GM19238 (cell line): ENCODE results near the gene CAMK1D.

Experiments
- DNase-seq: peaks from one replicate; pipeline ENCODE4 v3.0.0; 2011; ENCODE audit warnings: low spot score; ENCODE audit not compliant: insufficient read length

CAMK1D gene

DNA sequence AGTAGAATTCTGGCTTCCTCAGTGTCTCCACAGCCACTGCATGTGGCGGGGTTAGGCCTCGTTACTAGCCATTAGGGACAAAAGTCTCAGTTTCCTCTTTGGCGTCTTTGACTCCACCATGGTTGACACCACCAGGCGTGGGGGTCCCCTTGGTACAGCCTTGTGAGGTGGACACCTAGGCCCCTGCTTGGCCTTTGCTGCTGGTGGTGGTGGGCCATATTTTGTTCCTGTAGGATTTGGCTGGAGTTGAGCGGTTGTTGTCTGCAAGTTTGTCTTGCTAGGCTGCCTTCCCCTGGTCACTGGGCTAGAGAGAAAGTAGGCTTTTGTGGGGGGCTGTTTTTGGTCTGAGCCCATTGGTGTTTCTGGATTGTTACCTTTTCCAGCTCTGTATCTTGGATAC, 272.7 kb downstream of the CAMK1D start:
- DNase-seq, result no peak

DNA sequence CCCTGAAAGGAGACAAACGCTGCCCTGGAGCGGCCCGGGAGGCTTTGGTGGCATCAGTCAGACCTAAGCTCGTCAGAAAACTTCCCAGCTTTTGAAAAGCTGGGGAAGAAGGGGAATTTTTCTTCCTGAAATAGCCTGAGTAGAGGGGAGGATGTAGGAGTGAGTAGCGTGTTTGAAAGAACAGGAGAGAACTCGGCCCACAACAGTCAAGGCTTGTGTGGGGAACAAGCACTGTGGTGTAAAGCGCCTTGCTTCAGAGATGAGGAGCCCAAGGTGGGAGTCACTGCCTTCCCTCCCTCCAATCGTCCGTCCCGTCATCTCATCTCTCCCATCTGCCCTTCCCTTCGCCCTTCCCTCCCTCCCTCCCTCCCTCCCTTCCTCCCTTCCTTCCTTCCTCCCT, 273.3 kb downstream of the CAMK1D start:
- no peak for DNase-seq

DNA sequence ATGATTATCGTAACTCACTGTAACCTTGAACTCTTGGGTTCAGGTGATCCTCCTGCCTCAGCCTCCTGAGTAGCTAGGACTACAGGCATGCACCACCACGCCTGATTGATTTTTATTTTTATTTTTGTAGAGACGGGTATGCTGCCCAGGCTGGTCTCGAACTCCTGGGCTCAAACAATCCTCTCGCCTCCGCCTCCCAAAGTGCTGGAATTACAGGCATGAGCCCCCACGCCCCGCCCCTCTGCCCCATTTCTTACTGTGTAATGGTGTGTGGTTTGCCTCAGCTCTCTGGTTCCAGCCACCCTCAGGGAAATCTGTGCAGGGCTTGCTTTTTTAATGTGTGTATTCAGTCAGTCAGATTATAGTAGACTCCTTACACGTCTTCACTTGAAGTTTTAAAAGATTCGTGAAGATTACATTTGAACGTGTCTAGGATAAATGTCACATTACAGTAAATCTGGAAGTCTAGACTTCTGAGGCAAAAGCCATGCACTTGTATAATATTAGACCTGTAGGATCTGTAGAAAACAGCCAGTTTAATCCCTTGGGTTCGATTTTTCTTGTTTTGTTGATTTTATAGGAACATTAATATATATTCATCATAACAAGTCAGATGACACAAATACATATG, 276.2 kb downstream of the CAMK1D start:
- no peak for DNase-seq

- no peak for DNase-seq
Measured at GRCh38 chr10:12628153-12628552, 278.8 kb downstream of the CAMK1D start.

DNA sequence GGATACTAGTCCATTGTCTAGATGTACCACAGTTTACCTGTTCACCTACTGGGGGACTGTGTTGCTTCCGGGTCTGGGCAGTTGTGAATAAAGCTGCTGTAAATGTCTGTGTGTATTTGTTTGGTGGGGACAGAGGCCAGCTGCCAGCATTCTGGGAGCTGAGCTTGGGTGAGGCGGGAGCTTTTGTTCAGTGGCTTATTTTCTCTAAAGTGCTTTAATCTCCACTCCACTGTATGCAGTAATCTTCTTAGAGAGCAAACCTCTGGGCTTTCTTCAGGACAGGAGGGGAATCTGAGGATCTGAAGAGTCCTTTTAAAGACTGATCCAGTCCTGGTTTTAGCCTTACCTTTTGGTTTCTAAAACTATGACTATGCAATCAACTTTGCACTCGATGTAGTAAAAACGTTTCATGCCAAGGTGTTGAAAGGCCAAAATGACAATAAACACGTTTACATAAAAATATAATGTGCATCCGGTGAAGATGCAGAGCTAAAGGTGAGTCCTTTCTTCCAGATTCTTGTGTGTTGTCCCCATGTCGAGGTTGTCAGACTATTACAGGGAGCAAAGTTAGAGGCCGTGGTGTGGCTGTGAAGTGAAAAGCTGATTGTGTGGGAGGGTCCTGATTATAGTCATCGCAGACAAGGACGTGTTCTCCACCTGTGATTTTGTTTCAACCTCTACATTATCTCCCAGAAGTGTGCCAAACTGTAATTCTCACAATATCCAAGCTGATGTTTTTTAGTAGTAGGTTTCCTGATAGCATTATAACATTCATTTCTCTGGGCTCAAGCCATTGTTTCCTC, 279.8 kb downstream of the CAMK1D start:
- no peak for DNase-seq

GRCh38 chr10:12629767-12630165, 280.4 kb downstream of the CAMK1D start:
- DNase-seq, result no peak

DNA sequence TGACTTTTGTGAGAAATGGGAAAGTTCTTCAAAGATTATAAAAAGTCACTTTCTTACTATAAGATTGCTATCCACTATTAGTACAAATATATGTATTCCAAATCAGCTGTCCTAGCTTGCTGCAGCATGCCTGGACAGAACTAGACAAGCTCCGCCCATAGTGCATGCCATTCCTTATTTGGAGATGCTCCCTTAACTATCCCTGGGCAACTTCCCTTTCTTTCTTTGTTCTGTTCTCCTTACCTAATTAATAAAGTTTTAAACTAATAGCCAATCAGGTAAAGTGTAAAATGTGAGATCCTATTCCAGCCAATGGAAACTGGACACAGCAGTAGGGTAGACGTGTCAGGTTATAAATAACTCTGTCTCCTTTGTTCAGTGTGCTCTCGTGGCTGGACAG, 281.9 kb downstream of the CAMK1D start:
- no peak for DNase-seq

GRCh38 chr10:12631787-12632562, 282.6 kb downstream of the CAMK1D start:
- no peak for DNase-seq

DNA sequence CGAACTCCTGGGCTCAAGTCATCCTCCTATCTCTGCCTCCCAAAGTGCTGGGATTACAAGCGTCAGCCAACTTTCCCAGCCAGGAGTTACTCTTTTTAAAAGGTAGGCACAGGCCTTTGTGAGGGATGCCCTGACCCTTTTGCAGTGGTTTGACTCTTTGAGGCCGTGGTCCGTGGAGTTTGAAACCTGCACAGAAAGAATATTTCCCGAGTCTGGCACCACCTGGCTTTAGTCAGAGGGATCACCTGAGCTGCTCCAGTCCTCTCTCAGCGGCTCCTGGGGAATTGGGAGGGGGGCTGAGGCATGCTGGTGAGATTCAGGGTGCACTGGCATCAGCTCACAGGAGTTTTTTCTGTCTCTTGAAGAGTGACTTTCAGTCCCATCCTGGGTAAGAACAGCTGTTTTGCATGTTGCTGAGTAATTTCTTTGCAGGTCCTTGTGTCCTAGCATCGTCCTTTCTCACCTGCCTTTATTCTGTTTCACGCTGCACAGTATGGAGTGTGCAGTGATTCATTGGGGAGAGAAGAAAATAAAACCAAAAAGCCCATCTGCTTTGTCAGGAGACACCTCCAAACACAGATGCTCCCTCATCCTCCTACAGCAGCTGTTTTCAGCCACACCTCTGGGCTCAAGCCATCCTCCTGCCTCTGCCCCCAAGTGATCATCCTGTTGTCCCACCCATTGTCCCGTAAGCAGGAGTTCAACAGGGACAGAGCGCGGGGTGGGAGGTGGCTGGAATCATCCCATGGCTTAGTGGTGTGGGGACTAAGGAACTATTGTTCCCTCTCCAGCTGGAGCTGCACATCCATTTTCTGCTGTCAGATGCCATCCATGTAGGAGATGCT, 284.7 kb downstream of the CAMK1D start:
- DNase-seq, result no peak

DNA sequence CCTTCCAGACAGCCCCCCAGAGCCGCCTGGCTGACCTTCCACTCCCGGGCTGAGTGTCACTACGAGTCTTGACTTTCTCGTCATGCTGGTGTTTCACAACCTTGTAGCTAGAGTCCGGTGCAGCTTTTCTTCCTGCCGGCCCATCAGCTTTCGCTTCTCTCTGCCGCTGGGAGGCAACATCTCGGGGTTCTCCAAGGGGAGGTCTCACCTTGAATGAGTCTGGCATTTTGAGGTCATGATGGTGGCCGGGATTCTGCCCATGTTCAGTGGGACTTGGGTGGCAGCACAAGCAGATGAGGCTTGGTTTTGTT, 285.2 kb downstream of the CAMK1D start:
- DNase-seq, result no peak

DNA sequence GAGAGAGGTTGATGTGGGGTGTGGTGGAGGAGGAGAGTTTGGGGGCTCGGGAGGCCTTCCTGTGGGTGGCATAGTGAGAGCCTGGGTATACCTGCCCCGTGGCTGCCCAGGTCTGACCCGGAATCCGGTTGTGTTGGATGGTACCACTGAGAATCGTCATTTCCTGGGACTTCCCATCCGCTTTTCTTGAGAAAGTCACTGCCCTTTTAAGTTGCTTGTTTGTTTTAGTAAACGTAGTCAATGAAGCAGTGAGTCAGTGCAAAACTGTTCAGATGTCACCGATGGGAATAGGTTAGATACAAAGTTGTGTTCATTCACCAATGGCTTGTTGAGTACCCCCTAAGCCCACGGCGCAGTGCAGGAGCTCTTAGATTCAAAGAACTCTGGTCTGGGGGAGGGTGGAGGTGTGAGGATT, 285.8 kb downstream of the CAMK1D start:
- DNase-seq, result no peak

DNA sequence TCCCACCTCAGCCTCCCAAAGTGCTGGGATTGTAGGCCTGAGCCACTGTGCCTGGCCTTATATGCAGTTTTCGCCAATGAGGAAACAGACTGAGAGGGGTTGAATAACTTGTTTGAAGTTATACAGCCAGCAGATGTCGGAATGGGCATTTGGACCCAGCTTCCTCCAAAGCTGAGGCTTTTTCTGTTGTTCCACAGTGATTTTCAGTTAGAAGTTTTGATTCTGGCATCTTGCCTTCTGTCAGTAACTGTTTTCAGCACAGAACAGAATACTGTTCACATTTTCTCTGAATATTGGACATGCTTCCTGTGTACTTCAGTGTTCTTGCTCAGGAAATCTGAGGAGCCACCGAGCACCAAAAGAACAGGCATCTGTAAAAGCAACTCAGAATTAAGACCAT, 287.2 kb downstream of the CAMK1D start:
- no peak for DNase-seq

DNA sequence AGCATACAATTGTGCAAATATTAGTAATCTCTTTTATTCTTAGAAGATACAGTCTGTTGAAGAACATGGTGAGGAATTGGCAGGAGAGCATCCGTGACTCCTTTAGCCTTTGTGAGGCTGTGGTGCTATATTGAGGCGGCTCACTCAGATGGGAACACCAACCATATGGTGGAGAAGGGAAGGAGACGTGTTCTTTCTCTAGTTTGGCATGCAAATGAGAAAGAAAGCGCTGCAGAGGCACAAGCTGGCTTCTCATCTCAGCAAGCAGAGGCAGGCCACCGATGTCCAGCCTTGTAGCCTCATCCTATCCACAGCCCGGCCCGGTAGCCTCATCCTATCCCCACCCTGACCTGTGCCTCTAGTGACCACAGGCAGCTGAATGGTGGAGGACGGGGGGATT, 288.3 kb downstream of the CAMK1D start:
- DNase-seq, result no peak

- DNase-seq, result no peak
Measured at GRCh38 chr10:12638103-12638502, 288.8 kb downstream of the CAMK1D start.

GRCh38 chr10:12638781-12639180, 289.4 kb downstream of the CAMK1D start:
- no peak for DNase-seq

- DNase-seq, result no peak
Measured at GRCh38 chr10:12639996-12640944, 290.9 kb downstream of the CAMK1D start.

DNA sequence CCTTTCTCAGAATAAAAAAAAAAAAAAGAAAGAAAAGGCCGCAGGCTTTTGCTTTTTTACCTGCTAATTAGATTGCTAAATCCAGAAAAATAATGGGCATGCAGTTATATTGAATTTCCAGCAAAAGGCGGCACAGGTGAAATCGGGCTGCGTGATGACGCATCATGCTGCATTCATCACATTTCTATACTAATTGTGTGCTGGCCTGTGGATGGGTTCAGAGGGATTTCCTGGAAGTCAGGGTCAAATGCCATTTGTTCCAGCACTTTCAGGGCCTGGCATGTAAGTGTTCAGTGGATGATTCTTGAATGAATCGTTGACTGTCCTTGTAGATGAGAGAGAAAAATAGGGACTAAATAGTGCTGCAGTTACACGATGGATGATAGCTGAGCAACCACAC, 292.7 kb downstream of the CAMK1D start:
- no peak for DNase-seq

GRCh38 chr10:12643279-12643678, 293.9 kb downstream of the CAMK1D start:
- no peak for DNase-seq

GRCh38 chr10:12644380-12645144, 295.2 kb downstream of the CAMK1D start:
- DNase-seq, result no peak

DNA sequence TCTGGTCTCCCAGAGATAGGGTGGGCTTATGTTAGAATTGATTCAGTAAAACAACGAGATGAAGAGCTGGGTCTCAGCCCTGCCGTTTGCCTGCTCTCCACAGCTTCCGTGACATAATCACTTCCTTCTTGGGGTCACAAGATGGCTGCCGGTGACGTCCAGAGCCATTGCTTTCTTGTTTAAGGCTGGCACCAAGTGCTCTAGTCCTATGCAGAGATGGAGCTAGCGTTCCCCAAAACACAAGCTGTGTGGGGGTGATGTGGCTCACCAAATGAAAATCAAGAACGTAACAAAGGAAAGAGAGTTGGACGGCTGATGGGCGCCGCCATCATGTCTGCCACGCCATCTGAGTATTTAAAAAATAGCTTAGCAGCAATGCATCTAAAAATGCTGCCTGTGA, 296.1 kb downstream of the CAMK1D start:
- DNase-seq, result no peak
